ENCODE results near the gene TLE1.

Gene TLE1

DNA sequence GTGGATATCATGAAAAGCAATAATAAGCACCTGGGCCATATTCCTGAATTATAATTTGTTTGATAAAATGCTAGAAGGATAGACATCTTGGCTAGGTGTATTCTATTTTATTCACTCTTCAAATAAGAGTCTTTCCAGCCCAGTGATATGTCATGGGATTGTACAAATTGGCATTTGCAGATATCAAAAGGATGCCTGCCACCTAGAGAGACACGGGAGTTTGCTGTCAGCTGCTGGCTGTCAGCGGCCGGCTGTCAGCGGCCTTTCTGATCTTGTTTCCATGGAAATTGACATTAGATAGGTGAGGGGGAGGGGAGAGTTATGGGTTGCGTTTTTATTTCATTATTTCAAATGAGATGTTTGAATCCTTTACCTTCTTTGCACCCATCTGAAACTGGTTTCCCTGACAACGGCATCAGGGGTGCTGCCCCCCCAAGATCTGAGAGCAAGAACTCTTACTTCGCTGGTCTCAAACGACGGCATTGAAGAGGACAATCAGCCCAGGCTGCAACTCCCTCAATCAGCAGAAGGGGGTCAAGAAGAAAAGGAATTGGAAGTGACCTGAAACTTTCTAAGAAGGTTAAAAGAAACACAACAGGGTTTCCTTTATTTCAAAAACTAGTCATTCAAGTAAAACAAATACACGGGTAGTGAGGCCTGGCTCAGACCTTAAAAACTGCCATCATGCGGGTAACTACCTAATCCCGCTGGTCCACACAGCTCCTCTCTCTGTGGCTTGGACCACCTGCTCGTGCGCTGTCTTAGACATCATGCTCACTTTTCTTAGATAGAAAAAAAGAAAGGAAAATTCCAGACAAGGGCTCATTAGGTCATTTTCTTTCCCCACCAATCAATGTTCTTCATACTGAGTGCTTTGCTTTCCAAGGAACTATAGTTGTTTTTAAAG is 115.7 kb downstream of the TLE1 start:
- no peak for DNase-seq

GRCh38 chr9:81570083-81570482 is 119.3 kb downstream of the TLE1 start:
- DNase-seq, result no peak

DNA sequence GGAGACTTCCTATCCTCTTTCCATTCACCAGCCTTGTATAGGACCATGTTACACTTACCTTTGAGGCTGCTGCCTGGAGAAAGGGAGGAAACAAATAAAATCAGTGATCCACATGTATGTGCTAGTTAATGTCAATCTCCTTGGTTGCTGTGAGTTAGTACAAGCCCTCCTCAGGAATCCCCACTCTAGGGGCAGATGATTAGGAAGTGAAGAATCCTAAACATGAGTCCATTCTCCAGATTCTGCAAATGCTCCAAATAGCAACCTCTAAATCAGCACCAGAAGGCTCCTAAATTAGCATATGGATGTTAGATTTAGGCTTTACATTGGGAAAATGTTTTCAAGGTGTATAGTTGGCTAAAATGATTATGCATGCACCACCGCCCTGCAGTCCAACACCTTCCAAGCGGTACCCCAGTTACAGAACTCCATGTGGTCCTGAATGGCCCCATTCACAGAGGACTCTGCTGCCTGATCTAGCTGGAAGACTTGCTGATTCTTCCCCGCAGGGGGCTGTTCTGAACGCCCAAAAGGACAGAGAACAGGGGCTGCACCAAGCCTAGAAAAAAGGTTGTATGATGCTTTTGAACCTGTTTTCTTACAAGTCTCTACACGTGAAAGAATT is 123.2 kb downstream of the TLE1 start:
- no peak for DNase-seq

DNA sequence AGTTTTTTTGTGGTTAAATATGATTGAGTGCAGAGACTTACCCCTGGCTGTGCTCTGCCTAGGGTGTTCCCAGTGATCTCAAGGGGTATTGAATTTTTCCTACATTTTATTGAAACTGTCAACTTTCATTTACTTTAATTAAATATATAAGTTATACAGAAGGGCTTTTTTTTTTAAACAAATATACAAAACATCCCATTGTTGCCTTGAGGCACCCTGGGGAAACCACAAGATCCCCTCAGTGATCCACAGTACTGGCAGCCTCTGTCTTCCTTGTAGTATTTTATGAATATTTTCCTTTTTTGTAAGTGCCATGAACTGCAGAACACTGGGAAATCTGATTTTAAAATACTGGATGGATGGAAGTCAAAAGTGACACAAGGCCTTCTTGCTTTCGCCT is 123.7 kb downstream of the TLE1 start:
- no peak for DNase-seq

- DNase-seq, result no peak
Measured at GRCh38 chr9:81565144-81565543, 124.2 kb downstream of the TLE1 start.

- DNase-seq, result no peak
Measured at GRCh38 chr9:81564632-81565031, 124.7 kb downstream of the TLE1 start.

GRCh38 chr9:81563739-81564138 is 125.6 kb downstream of the TLE1 start:
- no peak for DNase-seq

DNA sequence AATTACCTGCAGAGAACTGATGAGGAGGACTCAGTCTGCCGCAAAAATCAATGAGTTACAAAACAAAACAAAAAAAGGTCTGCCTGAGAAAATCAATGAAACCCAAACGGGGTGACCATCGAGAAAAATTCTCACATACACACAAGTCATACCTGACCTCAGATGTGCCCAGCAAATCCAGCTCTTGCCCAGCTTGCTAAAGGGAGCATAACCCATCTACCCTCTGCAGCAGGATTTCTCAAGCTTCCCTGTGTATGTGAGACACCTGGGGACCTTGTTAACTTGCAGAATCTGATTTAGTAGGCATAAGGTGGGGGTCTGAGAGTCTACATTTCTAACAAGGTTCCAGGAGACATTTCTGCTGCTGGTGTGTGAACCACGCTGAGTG is 126.3 kb downstream of the TLE1 start:
- DNase-seq, result no peak

- DNase-seq, result no peak
Measured at GRCh38 chr9:81562231-81563019, 126.9 kb downstream of the TLE1 start.

GRCh38 chr9:81560851-81561732 is 128.3 kb downstream of the TLE1 start:
- no peak for DNase-seq

DNA sequence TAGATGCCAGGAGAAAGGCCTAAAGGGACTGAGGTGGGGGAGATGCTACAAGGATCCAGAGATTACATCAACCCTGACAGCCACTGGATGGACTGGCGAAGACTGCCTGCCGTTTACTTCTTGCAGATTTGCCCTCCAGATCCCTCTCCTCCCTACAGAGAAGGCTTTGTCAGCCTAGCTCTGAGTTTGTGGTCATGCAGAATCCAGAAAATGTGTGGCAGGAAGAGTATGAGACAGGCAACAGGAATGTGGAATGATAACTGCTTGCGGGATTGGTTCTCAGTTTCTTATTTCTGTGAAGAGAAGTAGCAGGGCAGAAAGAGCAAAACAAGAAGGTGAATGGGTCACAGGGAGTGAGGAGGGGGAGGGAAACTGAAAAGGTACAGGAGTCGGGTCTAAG is 129.6 kb downstream of the TLE1 start:
- no peak for DNase-seq

DNA sequence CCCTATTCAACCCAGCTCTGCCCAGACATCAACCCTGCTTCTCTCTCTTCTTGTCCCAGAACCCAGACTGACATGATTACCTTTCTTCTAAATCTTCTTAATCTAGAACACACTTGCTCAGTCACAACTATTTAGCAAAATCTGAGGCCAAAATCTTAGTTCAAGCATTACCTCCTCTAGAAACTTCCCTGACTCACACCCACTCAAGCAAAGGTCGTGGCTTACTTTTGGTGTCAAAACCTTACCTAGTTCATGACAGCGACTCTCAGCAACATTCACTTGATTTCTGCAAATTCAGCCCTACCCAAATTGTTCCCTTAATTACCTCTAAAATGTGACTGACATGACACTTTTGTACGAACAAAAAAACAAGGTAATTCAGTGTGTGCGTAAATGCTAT is 130.2 kb downstream of the TLE1 start:
- no peak for DNase-seq

DNA sequence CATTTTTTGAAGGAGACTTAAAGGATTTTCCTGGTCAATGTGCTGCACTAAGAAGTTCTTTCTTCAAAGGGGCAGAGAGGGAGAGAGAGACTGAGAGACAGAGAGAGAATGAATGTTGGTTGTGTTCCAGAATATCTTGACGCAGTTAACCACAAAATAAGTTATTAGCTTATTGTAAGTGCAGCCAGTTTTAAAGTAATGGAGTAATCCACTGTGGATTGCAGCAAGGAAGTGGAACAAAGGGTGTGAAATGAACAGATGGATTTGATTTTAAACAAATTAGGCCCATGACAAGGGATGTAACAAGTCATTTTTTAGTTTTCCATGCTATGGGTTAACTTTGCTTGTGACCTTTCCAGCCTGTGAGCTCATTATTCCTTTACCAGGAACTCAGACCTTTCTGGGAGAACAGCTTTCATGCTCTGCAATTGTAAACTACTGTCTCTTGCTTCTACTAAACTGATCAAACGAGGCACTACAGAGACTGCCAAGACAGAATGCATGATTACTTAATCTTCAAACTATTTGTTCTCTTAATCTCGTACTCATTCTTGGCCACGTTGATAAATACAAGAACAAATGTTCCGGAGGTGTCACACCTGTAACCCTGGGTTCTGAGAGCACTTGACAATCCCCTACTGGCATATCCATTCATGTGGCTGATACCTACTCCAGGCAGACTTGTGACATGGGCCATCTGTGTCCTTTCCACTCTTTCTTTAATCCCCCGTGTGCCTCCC is 131.1 kb downstream of the TLE1 start:
- no peak for DNase-seq

DNA sequence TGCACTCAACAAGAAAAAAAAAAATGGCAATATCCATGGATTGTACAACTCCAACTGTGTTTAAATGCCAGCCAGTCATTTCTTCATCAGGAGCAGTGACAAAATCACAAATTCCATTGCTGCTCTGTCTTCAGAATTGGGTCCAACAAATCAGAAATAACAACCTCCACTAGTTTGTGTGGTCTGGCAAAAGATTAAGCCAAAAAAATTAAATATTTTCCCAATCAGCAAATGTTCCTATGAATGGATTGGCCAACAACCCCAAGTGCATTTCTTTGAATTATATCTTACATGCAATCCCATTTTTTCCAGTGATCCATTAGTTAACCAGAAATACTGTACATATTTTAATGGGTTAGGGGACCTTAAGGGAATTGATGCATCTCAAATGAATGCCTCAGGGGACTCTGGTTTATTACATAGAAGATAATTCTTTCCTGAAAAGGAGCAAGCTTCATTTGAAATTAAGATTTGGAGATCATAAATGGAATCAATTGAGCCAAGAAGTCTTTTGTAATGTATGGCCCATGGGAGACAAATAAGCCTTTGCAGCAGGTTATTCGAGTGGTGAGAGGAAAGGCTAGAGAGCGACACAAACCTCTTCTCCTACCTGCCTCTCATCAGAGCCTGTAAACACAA is 131.8 kb downstream of the TLE1 start:
- DNase-seq, result no peak

GRCh38 chr9:81556923-81557322 is 132.4 kb downstream of the TLE1 start:
- no peak for DNase-seq

DNA sequence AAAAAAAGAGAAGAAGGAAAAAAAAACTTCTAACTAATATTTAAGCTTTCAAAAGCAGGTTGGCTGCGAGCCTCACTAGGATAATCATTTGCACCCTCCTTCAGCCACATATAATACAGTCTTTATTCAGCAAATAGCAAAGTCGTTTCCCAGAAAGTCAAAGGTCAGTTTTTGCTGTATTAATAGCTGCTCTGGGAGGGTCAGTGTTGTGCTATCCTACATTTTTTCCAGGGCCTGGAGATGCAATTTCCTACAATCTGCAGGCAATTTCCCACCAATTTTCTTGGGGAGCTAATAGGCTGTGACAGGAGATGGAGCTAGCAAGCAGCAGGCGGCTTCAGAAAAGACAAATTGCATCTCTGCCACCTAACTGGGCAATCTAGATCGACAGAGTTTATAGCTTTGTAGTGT is 136.8 kb downstream of the TLE1 start:
- DNase-seq, result no peak

GRCh38 chr9:81550207-81550583 is 139.2 kb downstream of the TLE1 start:
- no peak for DNase-seq

DNA sequence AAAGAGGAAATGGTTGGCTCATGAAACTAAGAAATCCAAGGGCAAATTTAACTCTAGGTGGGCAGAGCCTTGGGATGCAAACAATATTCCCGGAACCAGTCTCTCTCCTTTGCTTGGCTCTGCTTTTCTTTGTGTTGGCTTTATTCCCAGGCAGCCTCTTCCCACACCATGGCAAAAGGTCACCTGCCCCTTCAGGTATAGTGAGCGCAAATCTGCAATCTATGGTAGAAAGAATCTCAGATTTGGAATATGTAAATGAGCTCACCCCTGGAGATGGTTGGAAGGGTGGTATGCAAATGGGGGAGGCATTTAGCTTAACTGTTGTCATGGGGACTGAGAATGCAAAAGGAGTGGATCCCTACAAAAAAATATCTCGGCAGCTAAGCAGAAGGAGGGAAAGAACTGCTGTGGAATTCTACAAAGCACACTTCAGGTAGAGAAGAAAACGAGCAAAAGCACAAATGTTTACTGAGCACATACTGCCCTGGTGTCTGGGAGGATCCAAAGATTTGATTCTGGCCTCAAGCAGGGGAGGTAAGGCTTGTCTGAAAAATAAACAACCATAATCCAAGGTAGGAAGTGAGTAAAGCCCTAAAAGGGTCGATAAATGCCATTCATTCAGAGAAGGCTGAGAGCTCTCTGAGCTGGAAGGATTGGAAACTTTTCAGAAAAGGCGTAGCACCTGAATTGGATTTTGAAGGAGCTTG is 139.7 kb downstream of the TLE1 start:
- DNase-seq, result no peak

DNA sequence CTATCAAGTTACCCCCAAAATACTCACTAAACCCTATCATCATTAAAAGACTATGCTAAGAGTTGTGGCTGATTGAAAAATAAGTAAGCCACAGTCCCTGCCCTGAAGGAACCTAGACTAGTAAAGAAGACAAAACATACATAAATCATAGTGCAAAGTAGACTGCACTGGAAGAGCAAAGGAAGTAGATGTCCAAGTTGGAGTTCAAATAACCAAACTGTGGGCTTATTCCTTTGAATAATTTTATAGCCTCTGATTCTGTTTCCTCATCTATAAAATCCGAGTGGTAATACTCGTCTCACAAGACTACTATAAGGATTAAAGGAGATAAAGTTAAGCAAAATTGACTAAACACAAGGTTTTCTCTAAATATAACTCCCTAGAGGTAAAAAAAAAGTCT is 140.4 kb downstream of the TLE1 start:
- no peak for DNase-seq

DNA sequence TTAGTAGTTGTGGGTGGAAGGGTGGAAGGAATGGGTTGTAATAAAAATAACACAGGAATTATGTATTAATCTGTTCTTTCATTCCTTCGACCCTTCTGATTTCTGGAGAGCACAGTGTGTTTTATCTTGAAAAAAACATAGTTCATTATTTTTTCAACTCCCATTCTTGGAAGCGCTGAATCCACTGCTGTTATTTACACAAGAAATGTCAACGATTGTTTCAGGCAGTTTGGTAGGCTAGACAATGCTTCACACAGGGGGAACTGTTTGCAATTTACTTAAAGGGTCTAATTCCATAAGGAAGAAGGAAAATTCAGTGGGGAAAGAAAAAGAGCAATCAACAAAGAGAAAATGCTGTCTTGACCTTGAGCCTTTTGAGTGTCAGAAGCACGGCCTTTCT is 142.9 kb downstream of the TLE1 start:
- no peak for DNase-seq

DNA sequence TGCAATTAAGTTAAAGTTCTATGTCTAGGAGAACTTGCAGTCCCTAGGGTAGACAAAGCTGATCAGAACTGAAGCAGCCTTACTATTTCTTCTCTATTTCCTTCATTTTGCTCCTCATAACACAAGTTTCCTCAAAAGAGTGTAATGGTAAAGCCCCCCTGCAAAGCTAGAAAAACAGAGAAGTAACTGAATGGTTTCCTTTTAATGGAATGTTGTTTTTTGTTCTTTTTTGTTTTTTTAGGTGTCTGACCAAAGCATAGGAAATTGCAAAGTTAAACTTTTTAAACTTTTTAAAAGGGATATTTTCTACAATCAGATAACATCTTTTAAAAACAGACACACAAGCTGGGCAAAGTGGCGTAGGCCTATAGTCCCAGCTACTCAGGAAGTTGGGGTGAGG is 145.7 kb downstream of the TLE1 start:
- DNase-seq, result no peak
